Measurements from ENCODE around the gene CCDC102B.
"Not testable (repeated sequence)": the region's sequence is repeated elsewhere in the genome, so short reads cannot be mapped to it uniquely, and the experiment has no call there.

CCDC102B gene

GRCh38 chr18:68797871-68798270 is at the start of gene CCDC102B:
Gene CCDC102B (plus strand): TSS chr18:68798080. CDS start chr18:68836764, 38,684 bp downstream.
- Histone ChIP-seq H3K4me1 (ENCODE audit: insufficient read depth, low read length) (peaks cover 27% of the 10 kb centered on the region), H3K36me3 (ENCODE audit: insufficient read depth, low read length) (no peaks in the 10 kb centered on the region), H3K9me3 (ENCODE audit: control insufficient read depth, insufficient read depth, low read length) (no peaks in the 10 kb centered on the region), H3K9ac (ENCODE audit: low read depth, low read length) (no peak within 1 kb of the TSS)

DNA sequence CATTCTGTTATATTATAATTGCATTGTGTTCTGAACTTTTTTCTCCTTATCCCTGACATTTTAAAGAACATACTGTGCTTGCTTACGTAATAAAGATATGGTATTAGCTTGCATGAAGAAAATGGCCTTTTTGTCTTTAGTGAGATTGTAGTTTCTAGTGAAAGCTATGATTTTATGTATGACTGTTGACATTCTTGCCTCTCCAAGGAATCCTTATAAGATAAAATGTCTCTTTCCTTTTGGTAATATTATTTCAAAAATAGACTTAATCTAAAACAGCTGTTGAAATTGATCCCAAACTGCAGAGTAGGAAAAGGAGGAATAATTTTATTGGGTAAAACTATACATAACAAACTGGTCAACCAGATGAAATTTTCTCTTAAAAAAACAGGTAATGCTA is 40.8 kb upstream of the CCDC102B start:
- Histone ChIP-seq H3K4me1 (ENCODE audit: insufficient read depth, low read length) (no peaks in the 10 kb centered on the region), H3K9me3 (ENCODE audit: control insufficient read depth, insufficient read depth, low read length) (peaks cover 8% of the 10 kb centered on the region; the same call in 1 of the 2 replicates), H3K9ac (ENCODE audit: low read depth, low read length) (no peak overlapping the region), H3K36me3 (ENCODE audit: insufficient read depth, low read length) (no peaks in the 10 kb centered on the region)

DNA sequence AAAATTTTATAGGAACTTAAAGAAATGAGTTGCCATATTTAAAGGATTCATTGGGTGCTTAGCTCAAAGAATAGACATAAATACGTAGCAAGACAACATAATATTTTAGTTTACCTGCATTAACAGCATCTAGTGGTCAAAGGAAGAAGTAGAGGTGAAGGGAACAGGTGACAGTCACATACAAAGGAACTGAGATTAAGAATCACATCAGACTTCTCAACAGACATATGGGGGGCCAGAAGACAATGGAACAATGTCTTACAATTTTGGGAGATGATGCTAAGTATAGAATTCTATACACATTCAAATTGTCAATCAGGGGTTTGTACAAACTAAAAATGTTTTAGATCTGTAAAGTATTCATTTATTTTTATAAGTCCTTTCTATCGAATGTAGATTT is 38.6 kb upstream of the CCDC102B start:
- H3K36me3 ChIP-seq (ENCODE audit: insufficient read depth, low read length) = no peaks in the 10 kb centered on the region
- H3K4me1 ChIP-seq (ENCODE audit: insufficient read depth, low read length) = no peaks in the 10 kb centered on the region
- H3K9me3 ChIP-seq (ENCODE audit: control insufficient read depth, insufficient read depth, low read length) = peaks cover 8% of the 10 kb centered on the region; the same call in 1 of the 2 replicates
- no peak overlapping the region for H3K9ac ChIP-seq (ENCODE audit: low read depth, low read length)

GRCh38 chr18:68763083-68763482 is 34.8 kb upstream of the CCDC102B start:
- H3K9me3 ChIP-seq (ENCODE audit: control insufficient read depth, insufficient read depth, low read length) = peaks cover 8% of the 10 kb centered on the region; the same call in 1 of the 2 replicates
- H3K4me1 ChIP-seq (ENCODE audit: insufficient read depth, low read length) = no peaks in the 10 kb centered on the region
- no peak overlapping the region for H3K9ac ChIP-seq (ENCODE audit: low read depth, low read length)
- H3K36me3 ChIP-seq (ENCODE audit: insufficient read depth, low read length) = no peaks in the 10 kb centered on the region

DNA sequence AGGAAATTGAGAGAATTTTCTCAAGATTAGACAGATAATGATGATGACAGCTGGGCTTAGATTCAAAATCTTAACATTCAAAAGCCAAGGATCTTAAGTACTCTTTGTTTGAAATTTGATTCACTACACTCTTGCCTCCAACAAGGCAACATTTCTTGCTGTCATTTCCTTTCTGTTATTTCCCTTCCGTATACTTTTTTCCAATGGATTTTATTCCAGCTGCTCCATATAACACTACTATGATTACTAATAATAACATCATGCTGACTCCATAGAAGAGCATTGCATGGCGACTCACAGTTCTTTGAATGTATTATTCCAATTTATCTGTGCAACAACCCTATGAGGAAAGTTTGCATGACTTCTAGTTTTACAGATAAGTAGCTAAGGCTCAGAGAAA is 33.9 kb upstream of the CCDC102B start:
- Histone ChIP-seq H3K36me3 (ENCODE audit: insufficient read depth, low read length) (no peaks in the 10 kb centered on the region), H3K4me1 (ENCODE audit: insufficient read depth, low read length) (no peaks in the 10 kb centered on the region), H3K9ac (ENCODE audit: low read depth, low read length) (no peak overlapping the region), H3K9me3 (ENCODE audit: control insufficient read depth, insufficient read depth, low read length) (peaks cover 5% of the 10 kb centered on the region; the same call in 1 of the 2 replicates)

DNA sequence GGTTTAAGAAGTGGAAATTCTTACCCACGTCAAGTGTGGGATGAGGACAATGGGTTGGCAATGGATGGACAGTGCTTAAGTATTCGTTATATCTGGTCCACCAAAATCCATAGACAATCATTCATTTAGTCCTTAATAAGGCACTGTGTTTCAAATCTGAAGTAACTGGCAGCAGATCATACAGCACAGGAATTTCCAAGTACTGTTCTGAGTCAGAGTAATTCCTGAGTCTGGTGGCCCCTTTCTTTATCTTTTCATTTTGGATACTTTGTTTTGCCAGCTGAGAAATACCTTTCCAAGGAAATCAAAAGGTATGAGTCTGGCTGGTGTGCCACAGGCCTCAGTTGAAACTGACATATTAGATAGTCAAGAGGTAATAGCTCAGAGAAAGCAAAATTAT is 31.4 kb upstream of the CCDC102B start:
- Histone ChIP-seq H3K36me3 (ENCODE audit: insufficient read depth, low read length) (no peaks in the 10 kb centered on the region), H3K4me1 (ENCODE audit: insufficient read depth, low read length) (no peaks in the 10 kb centered on the region), H3K9me3 (ENCODE audit: control insufficient read depth, insufficient read depth, low read length) (no peaks in the 10 kb centered on the region; the same call in 1 of the 2 replicates), H3K9ac (ENCODE audit: low read depth, low read length) (no peak overlapping the region)

GRCh38 chr18:68769461-68769860 is 28.4 kb upstream of the CCDC102B start:
- Histone ChIP-seq H3K4me1 (ENCODE audit: insufficient read depth, low read length) (no peaks in the 10 kb centered on the region), H3K36me3 (ENCODE audit: insufficient read depth, low read length) (no peaks in the 10 kb centered on the region), H3K9me3 (ENCODE audit: control insufficient read depth, insufficient read depth, low read length) (no peaks in the 10 kb centered on the region; the same call in 1 of the 2 replicates), H3K9ac (ENCODE audit: low read depth, low read length) (no peak overlapping the region)

GRCh38 chr18:68772268-68772667 is 25.6 kb upstream of the CCDC102B start:
- no peak overlapping the region for H3K9ac ChIP-seq (ENCODE audit: low read depth, low read length)
- H3K36me3 ChIP-seq (ENCODE audit: insufficient read depth, low read length) = no peaks in the 10 kb centered on the region
- no peaks in the 10 kb centered on the region; the same call in 1 of the 2 replicates for H3K9me3 ChIP-seq (ENCODE audit: control insufficient read depth, insufficient read depth, low read length)
- H3K4me1 ChIP-seq (ENCODE audit: insufficient read depth, low read length) = no peaks in the 10 kb centered on the region

- Histone ChIP-seq H3K36me3 (ENCODE audit: insufficient read depth, low read length) (no peaks in the 10 kb centered on the region), H3K4me1 (ENCODE audit: insufficient read depth, low read length) (peaks cover 5% of the 10 kb centered on the region; the same call in 1 of the 2 replicates), H3K9me3 (ENCODE audit: control insufficient read depth, insufficient read depth, low read length) (no peaks in the 10 kb centered on the region), H3K9ac (ENCODE audit: low read depth, low read length) (no peak overlapping the region)
These were observed 19.5 kb upstream of the CCDC102B start for GRCh38 chr18:68778280-68778886.

GRCh38 chr18:68779169-68779568 is 18.7 kb upstream of the CCDC102B start:
- peaks cover 5% of the 10 kb centered on the region; the same call in 1 of the 2 replicates for H3K4me1 ChIP-seq (ENCODE audit: insufficient read depth, low read length)
- H3K9ac ChIP-seq (ENCODE audit: low read depth, low read length) = no peak overlapping the region
- no peaks in the 10 kb centered on the region for H3K36me3 ChIP-seq (ENCODE audit: insufficient read depth, low read length)
- no peaks in the 10 kb centered on the region for H3K9me3 ChIP-seq (ENCODE audit: control insufficient read depth, insufficient read depth, low read length)

DNA sequence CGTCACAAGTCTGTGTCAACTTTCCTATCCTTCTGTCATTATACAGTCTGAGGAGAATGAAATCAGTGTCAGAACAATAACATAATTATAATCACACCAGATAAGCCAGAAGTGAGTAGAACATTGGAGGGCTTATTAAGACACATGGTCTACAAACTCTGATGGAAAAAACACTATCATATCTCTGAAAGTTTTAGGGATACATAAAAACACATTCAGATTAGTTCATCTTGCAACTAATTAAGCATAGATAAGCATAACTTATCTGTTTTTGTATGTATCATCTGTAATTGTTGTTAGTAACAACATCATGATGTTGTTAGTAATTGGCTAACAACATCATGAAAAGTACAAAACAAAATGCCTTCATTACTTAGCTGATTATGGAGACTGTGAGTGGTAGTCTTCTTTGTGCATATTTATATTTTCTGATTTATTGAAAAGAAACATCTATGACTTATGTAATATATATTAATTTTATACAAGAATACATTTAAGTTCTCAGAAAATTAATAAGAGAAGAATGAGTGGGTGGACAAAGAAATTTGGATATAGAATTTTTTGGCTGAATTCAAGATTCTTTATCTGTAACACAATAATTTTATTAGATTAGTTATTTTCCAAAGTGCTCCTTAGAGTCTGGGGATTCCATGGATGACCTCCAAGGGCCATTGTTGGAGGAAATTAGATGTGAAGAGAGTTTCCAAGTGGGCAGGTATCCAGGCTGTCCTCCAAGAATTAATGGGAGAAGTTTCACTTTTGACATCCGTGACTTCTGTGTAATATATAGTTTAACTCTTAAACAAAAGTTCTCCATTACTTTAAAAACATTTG is 16.9 kb upstream of the CCDC102B start:
- no peak overlapping the region for H3K9ac ChIP-seq (ENCODE audit: low read depth, low read length)
- H3K36me3 ChIP-seq (ENCODE audit: insufficient read depth, low read length) = no peaks in the 10 kb centered on the region
- no peaks in the 10 kb centered on the region for H3K9me3 ChIP-seq (ENCODE audit: control insufficient read depth, insufficient read depth, low read length)
- H3K4me1 ChIP-seq (ENCODE audit: insufficient read depth, low read length) = peaks cover 5% of the 10 kb centered on the region; the same call in 1 of the 2 replicates

- Histone ChIP-seq H3K9me3 (ENCODE audit: control insufficient read depth, insufficient read depth, low read length) (no peaks in the 10 kb centered on the region), H3K4me1 (ENCODE audit: insufficient read depth, low read length) (peaks cover 5% of the 10 kb centered on the region; the same call in 1 of the 2 replicates), H3K9ac (ENCODE audit: low read depth, low read length) (no peak overlapping the region), H3K36me3 (ENCODE audit: insufficient read depth, low read length) (no peaks in the 10 kb centered on the region)
These were observed 14.4 kb upstream of the CCDC102B start for GRCh38 chr18:68783506-68783905.

GRCh38 chr18:68784071-68784470 is 13.8 kb upstream of the CCDC102B start:
- Histone ChIP-seq H3K36me3 (ENCODE audit: insufficient read depth, low read length) (no peaks in the 10 kb centered on the region), H3K9ac (ENCODE audit: low read depth, low read length) (no peak overlapping the region), H3K9me3 (ENCODE audit: control insufficient read depth, insufficient read depth, low read length) (no peaks in the 10 kb centered on the region), H3K4me1 (ENCODE audit: insufficient read depth, low read length) (peaks cover 2% of the 10 kb centered on the region; the same call in 1 of the 2 replicates)

DNA sequence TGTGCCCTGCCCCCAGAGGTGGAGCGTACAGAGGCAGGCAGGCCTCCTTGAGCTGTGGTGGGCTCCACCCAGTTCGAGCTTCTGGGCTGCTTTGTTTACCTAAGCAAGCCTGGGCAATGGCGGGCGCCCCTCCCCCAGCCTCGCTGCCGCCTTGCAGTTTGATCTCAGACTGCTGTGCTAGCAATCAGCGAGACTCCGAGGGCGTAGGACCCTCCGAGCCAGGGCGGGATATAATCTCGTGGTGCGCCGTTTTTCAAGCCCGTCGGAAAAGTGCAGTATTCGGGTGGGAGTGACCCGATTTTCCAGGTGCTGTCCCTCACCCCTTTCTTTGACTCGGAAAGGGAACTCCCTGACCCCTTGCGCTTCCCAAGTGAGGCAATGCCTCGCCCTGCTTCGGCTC is 7.6 kb upstream of the CCDC102B start:
- not testable (repeated sequence) for H3K36me3 ChIP-seq (ENCODE audit: insufficient read depth, low read length); H3K4me1 ChIP-seq (ENCODE audit: insufficient read depth, low read length); H3K9me3 ChIP-seq (ENCODE audit: control insufficient read depth, insufficient read depth, low read length)
- H3K9ac ChIP-seq (ENCODE audit: low read depth, low read length) = peak overlapping the region; percentile 46; the same call in 1 of the 2 replicates

DNA sequence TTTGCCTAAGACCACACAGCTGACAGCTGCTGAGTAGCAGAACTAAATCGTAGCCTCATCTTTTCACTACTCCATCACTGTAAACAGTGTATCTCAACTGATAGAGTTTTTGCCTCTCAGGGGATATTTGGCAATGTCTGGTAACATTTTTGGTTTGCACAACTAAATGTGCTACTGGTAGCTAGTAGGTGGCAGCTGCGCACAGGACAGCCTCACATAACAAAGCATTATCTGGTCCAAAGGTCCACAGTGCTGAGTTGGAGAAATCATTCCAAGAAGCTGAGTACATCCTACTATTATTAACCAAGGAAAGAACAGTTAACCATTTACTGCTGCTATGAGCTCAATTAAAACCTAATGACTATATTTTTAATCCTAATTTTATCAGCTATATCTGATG is 6.1 kb upstream of the CCDC102B start:
- Histone ChIP-seq H3K4me1 (ENCODE audit: insufficient read depth, low read length) (peaks cover 2% of the 10 kb centered on the region; the same call in 1 of the 2 replicates), H3K36me3 (ENCODE audit: insufficient read depth, low read length) (no peaks in the 10 kb centered on the region), H3K9ac (ENCODE audit: low read depth, low read length) (no peak overlapping the region), H3K9me3 (ENCODE audit: control insufficient read depth, insufficient read depth, low read length) (no peaks in the 10 kb centered on the region)

All from ES-I3 (cell line).